BE2C (cell line): ENCODE results near the gene ANKK1.

Experiments used
- DNase-seq: peaks from one replicate; pipeline ENCODE4 v3.0.0-alpha.2; 2020
- H3K27me3 ChIP-seq: fragments of 250-450 bp; sonication (Bioruptor Pico); 2 replicates; pipeline ENCODE4 v1.5.1; 2020; ENCODE audit warnings: mild to moderate bottlenecking
- H3K36me3 ChIP-seq: fragments of 250-450 bp; sonication (Bioruptor Pico); 2 replicates; pipeline ENCODE4 v1.5.1; 2020; ENCODE audit warnings: mild to moderate bottlenecking
- H3K4me1 ChIP-seq: fragments of 250-450 bp; sonication (Bioruptor Pico); 2 replicates; pipeline ENCODE4 v1.5.1; 2020
- H3K4me3 ChIP-seq: 2 replicates; pipeline ENCODE4 v1.5.1; 2011; ENCODE audit warnings: low read depth, low read length
- H3K9me3 ChIP-seq: fragments of 250-450 bp; sonication (Bioruptor Pico); 2 replicates; pipeline ENCODE4 v1.5.1; 2020
- TF ChIP-seq, protein P1 (sequence below): IDR thresholded peaks from 2 replicates; pipeline ENCODE4 v1.5.1; 2012; ENCODE audit warnings: mild to moderate bottlenecking, low read depth, low read length

ANKK1 gene

DNA sequence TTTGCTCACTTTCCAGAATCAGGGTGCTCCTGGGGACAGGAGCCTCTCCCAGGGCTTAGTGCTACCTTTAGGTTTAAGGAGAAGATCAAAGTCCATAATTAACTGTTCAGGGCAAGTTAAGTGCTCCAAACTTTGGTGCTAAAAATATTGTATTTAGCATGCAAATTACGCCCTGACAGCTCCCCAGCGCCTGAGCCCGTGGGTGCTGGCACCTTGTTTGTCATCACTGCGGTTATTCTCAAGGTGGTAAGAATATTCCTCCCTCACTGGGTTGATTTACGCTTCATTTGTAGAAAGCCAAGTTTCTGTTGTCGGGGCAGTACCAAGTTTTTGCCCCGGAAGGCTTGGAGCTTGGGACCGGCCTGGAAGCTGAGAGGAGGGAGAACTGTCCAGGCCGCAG, 21.3 kb downstream of the ANKK1 start:
- no peaks in the 10 kb centered on the region for H3K36me3 ChIP-seq
- TF ChIP-seq, protein P1, sequence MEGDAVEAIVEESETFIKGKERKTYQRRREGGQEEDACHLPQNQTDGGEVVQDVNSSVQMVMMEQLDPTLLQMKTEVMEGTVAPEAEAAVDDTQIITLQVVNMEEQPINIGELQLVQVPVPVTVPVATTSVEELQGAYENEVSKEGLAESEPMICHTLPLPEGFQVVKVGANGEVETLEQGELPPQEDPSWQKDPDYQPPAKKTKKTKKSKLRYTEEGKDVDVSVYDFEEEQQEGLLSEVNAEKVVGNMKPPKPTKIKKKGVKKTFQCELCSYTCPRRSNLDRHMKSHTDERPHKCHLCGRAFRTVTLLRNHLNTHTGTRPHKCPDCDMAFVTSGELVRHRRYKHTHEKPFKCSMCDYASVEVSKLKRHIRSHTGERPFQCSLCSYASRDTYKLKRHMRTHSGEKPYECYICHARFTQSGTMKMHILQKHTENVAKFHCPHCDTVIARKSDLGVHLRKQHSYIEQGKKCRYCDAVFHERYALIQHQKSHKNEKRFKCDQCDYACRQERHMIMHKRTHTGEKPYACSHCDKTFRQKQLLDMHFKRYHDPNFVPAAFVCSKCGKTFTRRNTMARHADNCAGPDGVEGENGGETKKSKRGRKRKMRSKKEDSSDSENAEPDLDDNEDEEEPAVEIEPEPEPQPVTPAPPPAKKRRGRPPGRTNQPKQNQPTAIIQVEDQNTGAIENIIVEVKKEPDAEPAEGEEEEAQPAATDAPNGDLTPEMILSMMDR = no peak
- DNase-seq = no peak
- no peak overlapping the region for H3K4me3 ChIP-seq
- no peaks in the 10 kb centered on the region for H3K4me1 ChIP-seq
- no peaks in the 10 kb centered on the region for H3K9me3 ChIP-seq
- no peaks in the 10 kb centered on the region for H3K27me3 ChIP-seq

DNA sequence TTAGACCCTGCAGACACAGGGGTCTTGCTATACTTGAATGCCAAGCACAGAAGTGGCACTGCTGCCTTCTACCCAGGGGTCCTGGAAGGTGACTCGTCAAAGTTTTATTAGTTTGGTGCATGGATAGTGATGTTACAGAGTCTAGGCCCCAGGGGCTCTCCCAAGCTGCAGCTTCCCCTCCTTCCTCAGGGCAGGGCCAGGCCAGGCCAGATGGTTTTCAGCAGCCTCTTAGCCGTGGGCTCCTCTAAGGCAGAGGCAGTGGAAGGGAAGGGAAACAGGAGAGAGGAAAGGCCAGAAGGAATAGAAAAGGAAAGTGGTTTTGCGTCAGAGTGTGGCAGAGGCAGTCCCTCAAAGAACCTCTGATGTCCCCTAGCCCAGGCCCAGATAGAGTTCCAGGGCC, 21.9 kb downstream of the ANKK1 start:
- no peaks in the 10 kb centered on the region for H3K27me3 ChIP-seq
- TF ChIP-seq, protein P1 = no peak
- DNase-seq = no peak
- no peaks in the 10 kb centered on the region for H3K4me1 ChIP-seq
- no peak overlapping the region for H3K4me3 ChIP-seq
- no peaks in the 10 kb centered on the region for H3K36me3 ChIP-seq
- H3K9me3 ChIP-seq = no peaks in the 10 kb centered on the region

DNA sequence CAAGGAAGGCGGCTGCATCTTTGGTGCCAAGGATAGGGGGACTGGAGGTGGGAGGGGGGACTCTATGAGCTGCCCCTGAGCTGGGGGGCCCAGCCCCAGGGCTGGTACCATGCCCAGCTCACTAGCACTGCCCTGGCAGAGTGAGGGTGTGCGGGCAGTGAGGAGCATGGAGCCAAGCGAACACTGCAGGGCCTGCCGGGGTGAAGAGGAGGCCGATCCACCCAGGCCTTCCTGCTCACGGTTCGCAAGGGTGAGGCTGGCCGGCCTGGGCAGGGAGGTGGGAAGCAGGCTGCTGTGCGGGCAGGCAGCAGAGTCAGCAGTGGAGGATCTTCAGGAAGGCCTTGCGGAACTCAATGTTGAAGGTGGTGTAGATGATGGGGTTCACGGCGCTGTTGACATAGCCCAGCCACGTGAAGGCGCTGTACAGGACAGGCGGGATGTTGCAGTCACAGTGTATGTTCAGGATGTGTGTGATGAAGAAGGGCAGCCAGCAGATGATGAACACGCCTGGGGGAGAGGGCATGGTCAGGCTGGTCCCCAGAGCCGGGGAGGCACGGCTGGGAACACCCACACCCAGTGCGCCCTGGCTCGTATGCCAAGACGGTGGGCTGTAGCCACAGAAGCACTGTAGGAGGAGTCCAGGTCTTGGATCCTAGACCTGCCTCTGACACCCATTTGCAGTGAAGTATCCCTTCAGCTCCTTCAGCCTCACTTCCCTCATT, 23.0 kb downstream of the ANKK1 start:
- H3K4me1 ChIP-seq = no peaks in the 10 kb centered on the region
- TF ChIP-seq, protein P1 = no peak
- no peak for DNase-seq
- no peaks in the 10 kb centered on the region for H3K9me3 ChIP-seq
- H3K4me3 ChIP-seq = no peak overlapping the region
- H3K36me3 ChIP-seq = no peaks in the 10 kb centered on the region
- H3K27me3 ChIP-seq = no peaks in the 10 kb centered on the region

DNA sequence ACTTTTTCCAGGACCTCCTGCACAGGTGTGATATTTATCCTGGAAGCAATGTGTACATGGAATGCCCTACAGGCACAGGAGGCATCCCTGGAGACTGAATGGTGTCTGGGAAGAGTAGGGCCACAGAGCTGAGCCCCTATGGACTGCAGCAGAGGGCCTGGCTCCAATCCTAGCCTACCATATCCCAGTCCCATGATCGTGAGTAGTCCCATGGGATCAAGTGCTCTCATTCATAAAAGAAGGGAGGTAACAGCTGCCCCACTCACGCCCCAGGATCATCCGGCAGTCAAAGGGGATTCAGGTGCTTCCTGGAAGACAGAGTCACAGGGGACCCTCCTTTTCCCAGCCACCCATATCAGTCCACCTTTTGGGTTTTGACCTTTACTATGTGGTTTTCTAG, 24.0 kb downstream of the ANKK1 start:
- Histone ChIP-seq H3K4me1 (no peaks in the 10 kb centered on the region), H3K27me3 (no peaks in the 10 kb centered on the region), H3K9me3 (no peaks in the 10 kb centered on the region), H3K4me3 (no peak overlapping the region), H3K36me3 (no peaks in the 10 kb centered on the region)
- TF ChIP-seq, protein P1 = no peak
- no peak for DNase-seq

DNA sequence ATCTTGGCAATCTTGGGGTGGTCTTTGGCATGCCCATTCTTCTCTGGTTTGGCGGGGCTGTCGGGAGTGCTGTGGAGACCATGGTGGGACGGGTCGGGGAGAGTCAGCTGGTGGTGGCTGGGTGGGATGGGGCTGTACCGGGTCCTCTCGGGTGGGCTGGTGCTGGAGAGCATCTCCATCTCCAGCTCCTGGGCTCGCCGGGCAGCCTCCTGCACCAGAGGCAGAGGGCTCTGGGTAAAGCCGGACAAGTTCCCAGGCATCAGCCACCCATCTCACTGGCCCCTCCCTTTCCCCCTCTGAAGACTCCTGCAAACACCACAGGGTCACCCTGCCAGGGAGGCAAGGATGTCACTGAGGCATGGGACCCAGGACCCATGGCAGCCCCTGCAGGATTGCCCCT, 25.1 kb downstream of the ANKK1 start:
- TF ChIP-seq, protein P1 = no peak
- Histone ChIP-seq H3K4me3 (no peak overlapping the region), H3K36me3 (no peaks in the 10 kb centered on the region), H3K4me1 (no peaks in the 10 kb centered on the region), H3K27me3 (no peaks in the 10 kb centered on the region), H3K9me3 (no peaks in the 10 kb centered on the region)
- no peak for DNase-seq

DNA sequence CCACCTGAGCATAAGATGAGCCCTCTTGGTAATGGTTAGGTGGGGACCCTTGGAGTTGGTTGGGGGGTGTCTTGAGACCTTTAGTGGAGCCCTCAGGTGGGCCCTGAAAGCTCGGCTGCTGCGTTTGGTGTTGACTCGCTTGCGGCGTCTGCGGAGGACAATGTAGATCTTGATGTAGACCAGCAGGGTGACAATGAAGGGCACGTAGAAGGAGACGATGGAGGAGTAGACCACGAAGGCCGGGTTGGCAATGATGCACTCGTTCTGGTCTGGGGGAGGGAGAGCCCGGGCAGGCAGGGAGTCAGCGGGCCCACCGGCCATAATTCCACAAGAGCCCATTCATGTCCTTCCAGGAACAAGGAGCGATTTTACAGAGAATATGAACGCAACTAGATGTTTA, 27.8 kb downstream of the ANKK1 start:
- Histone ChIP-seq H3K36me3 (peaks cover 3% of the 10 kb centered on the region; the same call in 1 of the 2 replicates), H3K4me1 (no peaks in the 10 kb centered on the region), H3K4me3 (no peak overlapping the region), H3K9me3 (no peaks in the 10 kb centered on the region), H3K27me3 (no peaks in the 10 kb centered on the region)
- TF ChIP-seq, protein P1 = no peak
- no peak for DNase-seq
